Stimulated activated CD4-positive, alpha-beta T cell treated with anti-CD3 and anti-CD28 coated beads, Interleukin-2, amount 100 ng/mL, for 24 hours (primary cell): ENCODE results near the gene BARHL2.

ENCODE experiments used
- DNase-seq, 2 donors: peaks; one replicate each; pipeline ENCODE4 v3.0.0-alpha.2; 2020

The BARHL2 gene

DNA sequence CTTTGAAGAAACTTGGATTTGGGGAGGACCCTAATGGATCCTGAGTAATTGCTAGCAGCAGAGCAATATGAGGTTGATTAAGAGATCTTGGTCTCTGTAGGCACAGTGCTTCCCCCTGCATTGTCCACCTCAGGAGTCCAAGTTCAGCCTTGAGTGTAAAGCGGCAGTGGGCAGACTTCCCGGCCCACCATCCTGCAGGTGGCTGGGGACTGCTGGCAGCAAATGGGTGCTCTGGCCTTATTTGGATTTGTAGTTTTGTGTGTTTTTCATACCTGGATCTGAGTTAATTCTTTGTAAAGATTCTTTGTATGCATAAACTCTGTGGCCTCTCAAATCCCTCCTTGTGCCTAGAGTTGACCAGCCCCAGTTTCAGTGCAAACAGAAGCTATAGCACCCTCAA, 7.6 kb downstream of the BARHL2 start:
- no peak for DNase-seq

DNA sequence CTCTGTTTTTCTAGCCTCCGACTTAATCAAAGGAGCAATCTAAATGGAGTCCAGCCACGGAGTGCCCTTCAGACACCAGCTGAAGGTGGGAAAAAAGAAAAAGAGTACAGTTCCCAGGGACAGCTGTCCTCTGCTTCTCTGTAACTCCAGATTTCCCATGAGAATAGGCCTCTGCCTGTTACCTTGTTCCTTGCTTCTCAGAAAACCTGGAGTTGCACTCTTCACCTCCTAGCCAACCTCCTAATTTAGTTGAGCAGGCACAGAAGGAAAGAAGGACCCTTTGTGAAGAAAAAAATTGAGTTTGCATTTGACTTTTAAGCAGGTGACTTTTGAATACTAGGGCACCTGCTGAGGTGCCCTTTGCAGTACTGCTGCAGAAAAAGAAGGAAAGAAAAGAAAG, 8.3 kb downstream of the BARHL2 start:
- no peak for DNase-seq

DNA sequence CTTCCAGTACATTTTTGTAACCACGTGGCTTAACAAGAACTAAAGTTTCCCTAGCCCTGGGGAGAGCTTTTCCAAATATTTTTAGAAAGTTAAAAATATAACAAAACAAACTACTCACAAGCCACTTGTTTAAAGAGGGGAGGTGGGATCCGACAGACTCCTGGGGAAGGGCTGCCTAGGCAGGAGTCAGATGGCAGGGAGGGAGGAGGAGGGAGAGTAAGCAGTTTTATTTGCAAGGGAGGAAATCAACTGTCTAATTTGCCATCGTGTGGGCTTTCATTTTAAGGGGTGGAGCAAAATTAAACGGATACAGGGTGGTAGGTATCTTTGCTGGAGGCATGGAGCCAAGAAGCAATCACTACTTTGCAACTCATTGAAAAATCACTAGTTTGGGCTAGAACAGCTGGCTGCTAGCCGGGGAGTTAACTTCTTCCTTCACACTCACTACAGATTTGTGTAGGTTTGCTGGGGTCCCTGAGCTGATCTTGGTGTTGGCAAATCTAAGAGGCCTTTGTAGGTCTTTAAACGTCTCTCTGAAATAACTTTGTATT, 8.8 kb downstream of the BARHL2 start:
- DNase-seq: no peak

DNA sequence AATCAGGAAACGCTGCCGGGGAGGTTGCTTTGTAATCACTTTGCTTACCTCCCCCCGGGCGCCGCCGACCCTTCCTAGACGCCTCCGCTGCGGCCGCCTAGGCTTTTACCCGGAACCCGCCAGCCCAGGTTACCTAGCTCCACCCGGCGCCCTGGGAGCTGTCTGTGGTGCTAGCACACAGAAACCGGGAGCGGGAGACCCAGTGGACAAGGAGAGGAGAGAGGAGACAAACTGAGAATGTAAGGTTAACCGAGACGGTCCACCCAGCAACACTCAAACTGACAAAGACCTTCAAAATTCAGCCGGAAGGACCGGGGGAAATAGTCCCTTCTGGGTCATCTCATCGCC, 9.8 kb downstream of the BARHL2 start:
- no peak for DNase-seq

DNA sequence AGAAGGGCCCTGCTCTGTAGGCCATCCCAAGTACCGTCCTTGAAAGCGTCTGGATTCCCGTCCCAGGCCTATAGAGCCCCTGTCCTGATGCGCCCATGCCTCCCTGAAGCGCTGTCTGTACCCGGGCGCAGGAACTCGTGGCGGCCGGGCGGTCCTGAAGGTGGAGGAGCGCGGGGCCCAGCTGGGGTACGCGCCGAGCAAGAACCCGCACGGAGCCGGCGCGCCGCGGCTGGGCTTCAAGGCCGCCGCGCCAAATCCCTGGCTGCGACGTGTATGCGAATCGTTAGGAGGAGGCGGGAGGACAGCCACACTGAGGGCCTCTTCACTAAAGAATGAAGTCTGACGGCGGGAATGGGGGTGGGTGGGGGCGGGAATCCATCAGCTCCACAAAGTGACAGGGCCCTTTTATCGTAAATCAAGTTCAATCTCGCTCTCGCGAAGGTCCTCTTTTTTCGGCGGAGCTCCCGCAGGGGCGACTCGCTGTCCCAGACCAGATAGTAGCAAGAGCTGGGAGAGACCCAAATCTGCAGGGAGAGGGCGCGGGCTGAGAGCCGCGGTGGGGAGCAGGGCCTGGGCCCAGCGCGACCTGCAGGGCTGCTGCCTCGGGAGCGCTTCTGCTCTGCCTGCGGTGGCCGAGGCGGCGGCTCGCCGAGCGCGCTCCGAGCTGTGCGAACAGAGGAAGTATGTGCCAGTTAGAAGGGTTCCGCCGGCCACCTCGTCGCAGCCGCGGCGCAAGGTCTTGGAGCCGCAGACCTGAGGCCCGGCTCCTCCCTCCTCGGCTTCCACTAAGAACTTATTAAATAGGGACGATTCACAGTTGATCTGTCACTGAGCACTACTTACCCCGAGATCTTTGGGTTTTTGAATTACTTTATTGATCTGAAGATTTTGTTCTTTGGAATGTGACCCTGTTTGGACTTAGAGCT, 10.4 kb downstream of the BARHL2 start:
- DNase-seq: no peak

DNA sequence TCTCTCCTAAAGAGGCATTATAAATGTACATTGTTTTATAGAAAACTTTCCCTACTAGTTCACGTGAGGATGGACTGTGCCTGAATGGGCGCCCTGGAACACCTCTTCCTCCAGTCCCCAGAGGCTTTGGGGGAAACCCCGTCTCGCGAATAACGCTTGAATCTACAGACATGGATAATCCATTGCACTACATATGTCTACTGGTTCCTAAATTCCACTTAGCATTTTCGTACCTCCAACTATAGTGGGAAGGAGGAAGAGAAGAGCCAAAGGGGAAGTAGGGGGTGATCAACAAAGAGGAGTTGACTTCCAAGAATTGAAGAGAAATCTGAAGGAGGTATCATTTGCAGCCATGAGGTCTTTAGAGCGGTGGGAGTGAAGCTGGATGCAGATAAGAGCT, 11.1 kb downstream of the BARHL2 start:
- DNase-seq: no peak

DNA sequence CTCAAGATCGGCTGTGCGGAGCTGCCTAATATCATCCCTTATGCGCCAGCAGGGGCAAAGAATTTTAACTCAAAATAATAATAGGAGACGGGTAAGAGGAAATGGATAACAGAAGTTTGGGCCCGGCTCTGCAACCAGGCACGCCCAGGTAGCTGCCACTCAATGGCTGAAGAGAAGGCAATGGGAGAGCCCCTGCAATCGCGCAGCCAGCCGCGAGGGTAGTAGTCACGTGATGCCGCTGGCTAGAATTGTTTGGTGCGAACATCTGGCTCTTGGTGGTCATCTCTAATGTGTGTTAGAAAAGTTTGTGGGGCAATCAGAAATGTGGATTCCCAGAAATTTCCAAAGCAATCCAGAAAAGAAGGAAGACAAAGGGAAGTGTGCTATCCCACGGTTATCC, 12.3 kb downstream of the BARHL2 start:
- DNase-seq: no peak

DNA sequence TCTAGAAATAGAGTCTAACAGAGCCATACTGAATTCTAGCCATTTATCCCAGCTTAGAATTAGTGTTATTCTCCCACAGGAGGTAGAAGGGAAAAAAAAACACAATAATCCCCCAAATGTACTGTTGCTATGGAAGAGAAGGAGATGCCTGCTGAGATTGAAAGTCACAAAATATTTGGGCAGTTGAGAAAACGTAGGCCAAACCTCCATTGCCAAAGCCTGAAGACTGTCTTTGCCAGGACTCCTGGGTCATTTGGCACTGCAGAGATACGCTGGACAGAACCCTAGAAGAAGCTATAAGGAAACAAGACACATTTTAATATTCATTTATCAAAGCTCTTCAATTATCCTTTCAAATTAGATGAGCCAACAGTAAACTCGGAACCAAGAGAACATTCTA, 22.3 kb downstream of the BARHL2 start:
- DNase-seq: no peak

DNA sequence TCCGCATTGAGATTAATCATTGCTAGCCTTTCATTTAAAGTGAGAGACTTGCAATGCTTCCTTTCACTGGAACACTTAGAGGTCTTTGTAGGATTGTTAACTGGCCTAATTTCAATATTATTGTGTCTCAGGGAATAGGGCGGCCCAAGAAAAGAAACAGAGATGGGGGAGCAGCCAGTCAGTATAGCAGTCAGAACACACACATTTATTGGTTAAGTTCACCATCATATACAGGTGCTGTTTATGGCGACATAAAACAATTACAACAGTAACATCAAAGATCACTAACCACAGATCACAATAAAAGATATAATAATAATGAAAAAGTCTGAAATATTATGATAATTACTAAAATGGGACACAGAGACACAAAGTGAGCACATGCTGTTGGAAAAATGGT, 29.4 kb downstream of the BARHL2 start:
- no peak for DNase-seq

DNA sequence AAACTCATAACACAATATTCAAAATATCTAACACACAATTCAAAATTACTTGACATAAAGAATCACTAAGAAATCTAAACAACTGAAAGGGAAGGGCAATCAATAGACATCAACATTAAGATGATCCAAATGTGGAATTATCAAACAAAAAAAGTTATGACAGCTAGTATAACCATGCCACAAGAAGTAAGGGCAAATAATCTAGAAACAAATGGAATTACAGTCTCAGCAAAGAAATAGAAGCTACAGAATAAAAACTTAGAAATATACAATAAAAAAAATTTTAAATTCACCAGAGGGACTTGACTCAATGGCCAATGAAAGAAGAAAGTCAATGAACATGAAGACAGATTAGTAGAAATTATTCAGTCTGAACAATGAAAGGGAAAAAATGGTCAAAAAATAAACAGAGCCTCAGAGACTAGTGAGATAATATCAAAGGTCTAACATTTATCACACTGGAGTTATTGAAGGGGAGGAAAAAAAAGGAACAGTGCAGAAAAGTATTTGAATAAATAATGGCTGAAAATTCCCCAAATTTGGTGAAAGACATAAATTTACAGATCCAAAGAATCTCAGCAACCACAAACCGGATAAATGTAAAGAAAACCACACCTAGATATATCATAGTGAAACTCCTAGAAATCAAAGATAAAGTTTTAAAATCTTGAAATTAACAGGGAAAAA, 41.8 kb downstream of the BARHL2 start:
- no peak for DNase-seq

DNA sequence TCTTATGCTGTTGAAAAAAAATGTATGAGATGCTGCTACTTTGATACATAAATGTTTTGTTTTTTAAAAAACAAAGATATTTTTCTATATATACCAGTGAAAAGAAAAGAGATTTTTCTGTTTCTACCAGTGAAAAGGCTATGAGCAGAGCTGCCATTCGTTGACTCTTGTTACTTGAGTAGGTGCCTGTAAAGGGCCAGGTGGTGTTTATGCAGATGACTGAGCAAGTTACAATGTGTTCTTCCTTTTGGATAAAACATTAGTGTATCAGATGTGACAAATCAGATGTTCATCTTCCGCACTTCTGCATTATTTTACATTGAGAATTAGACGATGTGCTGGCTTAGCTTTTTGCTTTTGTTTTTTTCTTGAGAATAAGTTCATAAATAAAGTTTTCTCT, 45.4 kb downstream of the BARHL2 start:
- DNase-seq: no peak

DNA sequence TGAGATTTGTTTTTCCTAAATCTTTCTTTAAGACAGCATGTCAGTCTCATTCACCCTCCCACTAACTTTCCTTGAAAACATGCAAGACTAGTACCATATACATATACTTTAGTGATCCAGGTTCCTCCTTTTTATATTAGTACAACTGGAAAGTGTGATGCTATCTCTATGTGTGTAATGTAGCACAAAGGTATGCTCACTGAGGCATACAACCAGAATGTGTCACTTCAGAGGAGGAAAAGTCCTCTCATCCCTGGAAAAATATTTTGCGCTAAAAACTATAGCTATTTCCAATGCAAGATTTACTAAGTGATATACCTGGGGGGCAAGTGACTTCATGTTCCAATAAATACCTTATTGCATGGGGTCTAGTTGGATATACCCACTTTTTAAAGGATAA, 45.9 kb downstream of the BARHL2 start:
- no peak for DNase-seq
